Uterus (tissue), 2 donors: ENCODE data around the gene KCNJ3.
"Not testable (repeated sequence)": the region's sequence is repeated elsewhere in the genome, so short reads cannot be mapped to it uniquely, and the experiment has no call there.

Experiments used
- POLR2A ChIP-seq, 2 donors: fragments of 450-650 bp; IDR thresholded peaks; one replicate each; pipeline ENCODE4 v1.6.1; 2016; ENCODE audit warnings: antibody characterized with exemption in 2 of 2, mild to moderate bottlenecking in 1 of 2, moderate library complexity in 1 of 2
- TF ChIP-seq, protein P1 (sequence below), 4 experiments: fragments of 200-600 bp in 2 of 4; fragments of 450-650 bp in 2 of 4; sonication (generic) in 2 of 4; IDR thresholded peaks; one replicate each; pipeline ENCODE4 v1.5.1; 2016 to 2019; ENCODE audit warnings: antibody characterized with exemption in 4 of 4, mild to moderate bottlenecking in 2 of 4, moderate library complexity in 1 of 4

DNA sequence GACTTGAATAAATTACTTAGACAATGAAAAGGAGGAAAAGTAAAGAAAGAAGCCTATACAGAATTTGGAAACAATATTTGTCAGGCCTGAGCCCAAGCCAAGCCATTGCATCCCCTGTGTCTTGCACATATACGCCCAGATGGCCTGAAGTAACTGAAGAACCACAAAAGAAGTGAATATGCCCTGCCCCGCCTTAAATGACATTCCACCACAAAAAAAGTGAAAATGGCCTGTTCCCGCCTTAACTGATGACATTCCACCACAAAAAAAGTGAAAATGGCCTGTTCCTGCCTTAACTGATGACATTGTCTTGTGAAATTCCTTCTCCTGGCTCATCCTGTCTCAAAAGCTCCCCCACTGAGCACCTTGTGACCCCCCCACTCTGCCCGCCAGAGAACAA lies 168.7 kb downstream of the KCNJ3 start:
- TF ChIP-seq, protein P1, sequence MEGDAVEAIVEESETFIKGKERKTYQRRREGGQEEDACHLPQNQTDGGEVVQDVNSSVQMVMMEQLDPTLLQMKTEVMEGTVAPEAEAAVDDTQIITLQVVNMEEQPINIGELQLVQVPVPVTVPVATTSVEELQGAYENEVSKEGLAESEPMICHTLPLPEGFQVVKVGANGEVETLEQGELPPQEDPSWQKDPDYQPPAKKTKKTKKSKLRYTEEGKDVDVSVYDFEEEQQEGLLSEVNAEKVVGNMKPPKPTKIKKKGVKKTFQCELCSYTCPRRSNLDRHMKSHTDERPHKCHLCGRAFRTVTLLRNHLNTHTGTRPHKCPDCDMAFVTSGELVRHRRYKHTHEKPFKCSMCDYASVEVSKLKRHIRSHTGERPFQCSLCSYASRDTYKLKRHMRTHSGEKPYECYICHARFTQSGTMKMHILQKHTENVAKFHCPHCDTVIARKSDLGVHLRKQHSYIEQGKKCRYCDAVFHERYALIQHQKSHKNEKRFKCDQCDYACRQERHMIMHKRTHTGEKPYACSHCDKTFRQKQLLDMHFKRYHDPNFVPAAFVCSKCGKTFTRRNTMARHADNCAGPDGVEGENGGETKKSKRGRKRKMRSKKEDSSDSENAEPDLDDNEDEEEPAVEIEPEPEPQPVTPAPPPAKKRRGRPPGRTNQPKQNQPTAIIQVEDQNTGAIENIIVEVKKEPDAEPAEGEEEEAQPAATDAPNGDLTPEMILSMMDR (IDR thresholded peaks at IDR 0.05) = not testable (repeated sequence)
- not testable (repeated sequence) for TF ChIP-seq POLR2A (IDR thresholded peaks at IDR 0.05)
